ENCODE data around the gene SLC37A1.

- TF ChIP-seq CTCF (IDR thresholded peaks at IDR 0.05 in 8 of 11, conservative IDR thresholded peaks at IDR 0.05 in 3 of 11) (no peak), POLR2A (IDR thresholded peaks at IDR 0.05) (no peak)
These were observed 41.8 kb upstream of the SLC37A1 start for GRCh38 chr21:42471716-42472330.

Data from spleen (tissue), 7 donors.